OCI-LY7 (cell line): ENCODE measurements around the gene AGBL3. TPM values are rescaled to one million over a fixed set of nuclear protein-coding genes. Genes with fewer than 3 reads are reported as not detected.

Source experiments
- Bru-seq: library from RNA; stranded (reverse); fragments of 400-500 nt; gene quantifications from one replicate; lab custom pipeline; 2021; lab: Mats Ljungman, UMichigan
- BruChase-seq, 2 experiments: library from RNA; stranded (reverse); fragments of 400-500 nt; gene quantifications; one replicate each; lab custom pipeline; 2021; lab: Mats Ljungman, UMichigan
- BruUV-seq: library from RNA; stranded (reverse); fragments of 400-500 nt; replicated peaks from 2 replicates; lab custom pipeline; 2021; lab: Mats Ljungman, UMichigan
- CTCF ChIA-PET: fragments of 300-600 bp; sonication (Branson Sonifier 250); formaldehyde crosslinking; loops from one replicate; lab custom pipeline; 2022; ENCODE audit warnings: antibody characterized with exemption; ENCODE audit not compliant: unreplicated experiment; lab: Charles Lee
- POLR2A ChIA-PET: fragments of 300-600 bp; sonication (Branson Sonifier 250); formaldehyde crosslinking; loops from one replicate; lab custom pipeline; 2022; ENCODE audit warnings: antibody characterized with exemption; lab: Charles Lee
- DNase-seq: peaks from one replicate; pipeline ENCODE4 v3.0.0-alpha.2; 2015; ENCODE audit warnings: low spot score
- H2AFZ ChIP-seq: fragments of 200-600 bp; sonication (generic), shearing (Covaris generic); 2 replicates; pipeline ENCODE4 v1.6.1; 2014; ENCODE audit warnings: mild to moderate bottlenecking, antibody characterized with exemption, low read length, moderate library complexity
- H3K27ac ChIP-seq: fragments of 200-600 bp; sonication (generic); 2 replicates; pipeline ENCODE4 v1.5.1; 2014; ENCODE audit warnings: mixed run types, low read depth, mild to moderate bottlenecking, moderate library complexity, low read length, inconsistent platforms; ENCODE audit not compliant: poor library complexity, severe bottlenecking
- H3K36me3 ChIP-seq: fragments of 200-600 bp; sonication (generic); 2 replicates; pipeline ENCODE4 v1.6.1; 2014; ENCODE audit warnings: mild to moderate bottlenecking, antibody characterized with exemption, low read length, moderate library complexity, mixed read lengths; ENCODE audit not compliant: insufficient read depth
- H3K4me1 ChIP-seq: fragments of 200-600 bp; sonication (generic); 2 replicates; pipeline ENCODE4 v1.5.1; 2014; ENCODE audit warnings: mild to moderate bottlenecking, low read length; ENCODE audit not compliant: insufficient read depth, poor library complexity, severe bottlenecking
- H3K4me2 ChIP-seq: fragments of 200-600 bp; sonication (generic); 2 replicates; pipeline ENCODE4 v1.6.1; 2014; ENCODE audit warnings: mild to moderate bottlenecking, low read length
- H3K4me3 ChIP-seq: fragments of 200-600 bp; sonication (generic); 2 replicates; pipeline ENCODE4 v1.5.1; 2014; ENCODE audit warnings: mild to moderate bottlenecking, low read depth, low read length; ENCODE audit not compliant: poor library complexity, severe bottlenecking
- H3K79me2 ChIP-seq: fragments of 200-600 bp; sonication (generic); 2 replicates; pipeline ENCODE4 v1.6.1; 2016; ENCODE audit warnings: low read depth, mild to moderate bottlenecking, low read length, moderate library complexity, mixed read lengths; ENCODE audit not compliant: insufficient read depth
- H3K9me2 ChIP-seq: fragments of 200-600 bp; sonication (generic); 2 replicates; pipeline ENCODE4 v1.6.1; 2016; ENCODE audit warnings: mild to moderate bottlenecking, low read length, mixed read lengths; ENCODE audit not compliant: insufficient read depth
- H3K9me3 ChIP-seq: fragments of 200-600 bp; sonication (generic); 2 replicates; pipeline ENCODE4 v1.6.1; 2014; ENCODE audit warnings: mild to moderate bottlenecking, mixed run types, low read length, mixed read lengths
- H4K20me1 ChIP-seq: fragments of 200-600 bp; sonication (generic); 2 replicates; pipeline ENCODE4 v1.6.1; 2014; ENCODE audit warnings: mild to moderate bottlenecking, antibody characterized with exemption, low read length, moderate library complexity, mixed read lengths; ENCODE audit not compliant: insufficient read depth
- CTCF ChIP-seq: fragments of 200-600 bp; sonication (generic); conservative IDR thresholded peaks from 2 replicates; pipeline ENCODE4 v1.5.1; 2014; ENCODE audit warnings: mild to moderate bottlenecking, antibody characterized with exemption, low read length, moderate library complexity, mixed read lengths
- EZH2phosphoT487 ChIP-seq: fragments of 200-600 bp; sonication (generic); IDR thresholded peaks from 2 replicates; pipeline ENCODE4 v1.6.1; 2018; ENCODE audit warnings: low read depth, borderline replicate concordance, mild to moderate bottlenecking, mixed run types, antibody characterized with exemption, low read length, moderate library complexity, mixed read lengths
- intact Hi-C: fragments of 100-400 bp; cut with micrococcal nuclease; formaldehyde crosslinking; loops from one replicate; pipeline ENCODE4 v1.10.0; 2022; ENCODE audit not compliant: unreplicated experiment
- long read RNA-seq: library from polyadenylated mRNA; stranded (forward); transcript quantifications from one replicate; pipeline ENCODE4 v2.0.0, GENCODE V29; 2022
- total RNA-seq, 2 experiments: library from RNA; depleted of rRNA in 1 of 2; stranded (reverse); fragments of >200 nt in 1 of 2; shearing (Covaris generic) in 1 of 2; gene quantifications; 2 replicates each; pipeline ENCODE4 v1.2.3, GENCODE V29; 2014 to 2022

Gene AGBL3
- 3.5 and 5.3 TPM in 2 replicates for total RNA-seq (2014; rRNA removed; shearing (Covaris generic))
- total RNA-seq (2022): 4.9 and 7.1 TPM in 2 replicates
- percentile 44 among the genes with signal in this experiment for Bru-seq, nascent RNA
- BruChase-seq, experiment 1, labeled RNA remaining after a 6-hour chase: percentile 30 among the genes with signal in this experiment
- percentile 36 among the genes with signal in this experiment for BruChase-seq, experiment 2, labeled RNA remaining after a 2-hour chase
- long read RNA-seq, partial matches to known transcripts: 5 of 48 reads
- long read RNA-seq, other reads (novel, unspliced or antisense): 42 of 48 reads

- intact Hi-C loops: loop anchor here (1.0 to 10.0 kb wide), 4 partner anchors 184 to 678 kb away; partner anchors contain the start of genes AKR1B1, BPGM, CYREN and STMP1
- Histone ChIP-seq H3K36me3 (peaks cover 24% of the 10 kb centered on the region), H3K9me2 (no peaks in the 10 kb centered on the region), H3K27ac (peak within 1 kb of the TSS; percentile 49), H3K4me2 (peak within 1 kb of the TSS; percentile 77), H4K20me1 (no peaks in the 10 kb centered on the region), H3K4me3 (peak within 1 kb of the TSS; percentile 95), H3K4me1 (peaks cover 4% of the 10 kb centered on the region), H3K9me3 (no peaks in the 10 kb centered on the region), H2AFZ (peak within 1 kb of the TSS; percentile 85), H3K79me2 (peaks cover 19% of the 10 kb centered on the region)
- POLR2A ChIA-PET: interaction anchor here (0.7 to 4.1 kb wide), 16 partner anchors 9 to 342 kb away, joined by 3 to 35 read pairs (median 3); partner anchors contain the start of gene CYREN
- CTCF ChIA-PET: interaction anchor here (0.5 to 1.0 kb wide), 3 partner anchors 181 to 184 kb away, joined by 3 to 4 read pairs (median 3); no protein-coding TSS in a partner anchor
- BruUV-seq: no TSS peak
- peak; percentile 94 for DNase-seq
- peak; percentile 81 for TF ChIP-seq CTCF
- no peak for TF ChIP-seq EZH2phosphoT487
These were observed at the start of gene AGBL3 for GRCh38 chr7:134986363-134987251. TSS of gene AGBL3 (plus strand) at chr7:134986508. CDS start at chr7:134987934, 1,426 bp downstream.

GRCh38 chr7:134936893-134937510, 49.3 kb upstream of the AGBL3 start:
- no peak overlapping the region for H3K4me2 ChIP-seq
- no peaks in the 10 kb centered on the region for H3K9me2 ChIP-seq
- H4K20me1 ChIP-seq: no peaks in the 10 kb centered on the region
- ChIA-PET POLR2A (interaction anchor here (0.6 to 0.7 kb wide), 5 partner anchors 20 to 387 kb away, joined by 3 to 7 read pairs (median 3); no protein-coding TSS in a partner anchor), CTCF (no interaction called here)
- H3K36me3 ChIP-seq: no peaks in the 10 kb centered on the region
- no peaks in the 10 kb centered on the region for H3K9me3 ChIP-seq
- no TSS peak for BruUV-seq
- TF ChIP-seq CTCF (no peak), EZH2phosphoT487 (no peak)
- H2AFZ ChIP-seq: no peak overlapping the region
- H3K79me2 ChIP-seq: no peaks in the 10 kb centered on the region
- no peak for DNase-seq
- H3K27ac ChIP-seq: no peak overlapping the region
- intact Hi-C loops: no loop called here
- H3K4me3 ChIP-seq: no peak overlapping the region
- H3K4me1 ChIP-seq: no peaks in the 10 kb centered on the region
